Stimulated activated naive CD8-positive, alpha-beta T cell treated with anti-CD3 and anti-CD28 coated beads, Interleukin-15, Interleukin-2, amounts not matched to agents 100 U/mL and 50 U/mL, for 24 hours (primary cell): ENCODE results near the gene ALKBH6.

ENCODE experiments used
- ATAC-seq: fragments of 150-1000 bp; cut with Tn5 transposase; one replicate; pipeline ENCODE4 v1.10.0; 2021
- DNase-seq: peaks from one replicate; pipeline ENCODE4 v3.0.0; 2021

ALKBH6 gene

GRCh38 chr19:36030264-36031148 lies 16.5 kb upstream of the ALKBH6 start:
- DNase-seq = no peak
- no peak for ATAC-seq

- ATAC-seq (no peak), DNase-seq (no peak)
Measured at GRCh38 chr19:36028313-36029041, 14.5 kb upstream of the ALKBH6 start.

- ATAC-seq (no peak), DNase-seq (no peak)
Measured at GRCh38 chr19:36027696-36028095, 13.7 kb upstream of the ALKBH6 start.

GRCh38 chr19:36026091-36026876 lies 12.3 kb upstream of the ALKBH6 start:
- ATAC-seq (no peak), DNase-seq (no peak)

GRCh38 chr19:36025541-36025940 lies 11.5 kb upstream of the ALKBH6 start:
- DNase-seq (no peak), ATAC-seq (no peak)

GRCh38 chr19:36023432-36023831 lies 9.4 kb upstream of the ALKBH6 start:
- ATAC-seq (no peak), DNase-seq (no peak)

GRCh38 chr19:36019061-36019670 lies 5.2 kb upstream of the ALKBH6 start:
- no peak for DNase-seq
- no peak for ATAC-seq

GRCh38 chr19:36013280-36014011 lies 567 bp downstream of the ALKBH6 start:
- ATAC-seq (no peak), DNase-seq (no peak)

- no peak for ATAC-seq
Measured at GRCh38 chr19:36010402-36010801, 3.6 kb downstream of the ALKBH6 start.

GRCh38 chr19:36009633-36010379 lies 4.2 kb downstream of the ALKBH6 start:
- ATAC-seq = no peak
- DNase-seq = no peak

More at GRCh38 chr19:36010402-36010801, 3.6 kb downstream of the ALKBH6 start:
- DNase-seq = no peak

GRCh38 chr19:36009220-36009619 lies 4.8 kb downstream of the ALKBH6 start:
- peak; percentile 68 for DNase-seq
- ATAC-seq = no peak

- ATAC-seq (no peak), DNase-seq (no peak)
Measured at GRCh38 chr19:36008336-36008978, 5.6 kb downstream of the ALKBH6 start, which contains the start of gene SYNE4. SYNE4 (minus strand) TSS chr19:36008813; CDS start chr19:36008681, 132 bp downstream.

GRCh38 chr19:36006955-36007354 lies 7.1 kb downstream of the ALKBH6 start:
- DNase-seq (no peak), ATAC-seq (no peak)

GRCh38 chr19:36003284-36003683 lies 10.7 kb downstream of the ALKBH6 start:
- ATAC-seq (no peak), DNase-seq (no peak)

- DNase-seq (no peak), ATAC-seq (no peak)
Measured at GRCh38 chr19:36001605-36002004, 12.4 kb downstream of the ALKBH6 start.

- no peak for DNase-seq
Measured at GRCh38 chr19:35996777-35997176, 17.2 kb downstream of the ALKBH6 start.

GRCh38 chr19:35995048-35995993 lies 18.7 kb downstream of the ALKBH6 start, which contains the start of gene SDHAF1:
SDHAF1 (plus strand) TSS chr19:35995188; CDS start chr19:35995275, 87 bp downstream.
- ATAC-seq = peak; percentile 90
- DNase-seq = peak; percentile 97

More at GRCh38 chr19:35996777-35997176, 17.2 kb downstream of the ALKBH6 start:
- ATAC-seq = no peak

GRCh38 chr19:35993923-35994598 lies 20.0 kb downstream of the ALKBH6 start:
- DNase-seq (peak; percentile 50), ATAC-seq (no peak)
